SK-N-SH (cell line): ENCODE measurements around the gene BRCA1. TPM values are rescaled to one million over a fixed set of nuclear protein-coding genes. Genes with fewer than 3 reads are reported as not detected.

Source experiments
- CTCF ChIA-PET: fragments of 300-600, 350-600 bp; formaldehyde crosslinking; extraction: SDS; loops from one replicate; lab custom pipeline; 2021; lab: Yijun Ruan, JAX
- POLR2A ChIA-PET: fragments of 350-600 bp; sonication (Branson Sonifier 250); formaldehyde crosslinking; extraction: SDS; loops from one replicate; lab custom pipeline; 2020; ENCODE audit warnings: antibody characterized with exemption, inconsistent platforms; lab: Yijun Ruan, JAX
- DNase-seq: peaks from one replicate; pipeline ENCODE4 v3.0.0; 2012
- H2AFZ ChIP-seq: fragments of 200-600 bp; sonication (generic); 2 replicates; pipeline ENCODE4 v1.8.1; 2016; ENCODE audit warnings: antibody characterized with exemption, mild to moderate bottlenecking, low read depth
- H3F3A ChIP-seq: fragments of 200-600 bp; sonication (generic); replicated peaks from 2 replicates; pipeline ENCODE3; 2016; ENCODE audit warnings: antibody characterized with exemption, mild to moderate bottlenecking; ENCODE audit not compliant: insufficient read depth
- H3K27ac ChIP-seq, 2 experiments: fragments of 200-500 bp in 1 of 2; fragments of 200-600 bp in 1 of 2; sonication (Bioruptor generic) in 1 of 2; sonication (generic), shearing (Covaris generic) in 1 of 2; 2 replicates each; pipeline versions ENCODE4 v1.5.1 to v1.6.1; 2014 to 2016; ENCODE audit warnings: low read depth in 2 of 2, inconsistent platforms in 1 of 2, low read length in 1 of 2, mild to moderate bottlenecking in 1 of 2, mixed read lengths in 1 of 2
- H3K27me3 ChIP-seq: fragments of 200-600 bp; sonication (generic), shearing (Covaris generic); 2 replicates; pipeline ENCODE4 v1.6.1; 2016; ENCODE audit warnings: mixed run types; ENCODE audit not compliant: insufficient read depth
- H3K36me3 ChIP-seq, 2 experiments: fragments of 200-500 bp in 1 of 2; fragments of 200-600 bp in 1 of 2; sonication (Bioruptor generic) in 1 of 2; sonication (generic) in 1 of 2; replicated peaks in 1 of 2; 2 replicates each; pipeline versions ENCODE3 to v1.5.1; 2014 to 2016; ENCODE audit warnings: low read length in 1 of 2, mild to moderate bottlenecking in 1 of 2; ENCODE audit not compliant: insufficient read depth in 2 of 2, control insufficient read depth in 1 of 2
- H3K4me1 ChIP-seq, 2 experiments: fragments of 200-500 bp in 1 of 2; fragments of 200-600 bp in 1 of 2; sonication (Bioruptor generic) in 1 of 2; sonication (generic), shearing (Covaris generic) in 1 of 2; 2 replicates each; pipeline versions ENCODE4 v1.5.1 to v1.6.1; 2014 to 2016; ENCODE audit warnings: low read depth in 1 of 2, low read length in 1 of 2, mixed run types in 1 of 2; ENCODE audit not compliant: insufficient read depth in 2 of 2, control insufficient read depth in 1 of 2
- H3K4me2 ChIP-seq: fragments of 200-600 bp; sonication (generic), shearing (Covaris generic); 2 replicates; pipeline ENCODE4 v1.6.1; 2017; ENCODE audit warnings: mixed run types
- H3K4me3 ChIP-seq, 2 experiments: fragments of 200-500 bp in 1 of 2; fragments of 200-600 bp in 1 of 2; sonication (Bioruptor generic) in 1 of 2; sonication (generic), shearing (Covaris generic) in 1 of 2; 2 replicates each; pipeline versions ENCODE4 v1.5.1 to v1.8.1; 2014 to 2016; ENCODE audit warnings: low read depth in 2 of 2, inconsistent platforms in 1 of 2, low read length in 1 of 2, mild to moderate bottlenecking in 1 of 2, mixed read lengths in 1 of 2, moderate library complexity in 1 of 2
- H3K79me2 ChIP-seq: fragments of 200-600 bp; sonication (generic); 2 replicates; pipeline ENCODE4 v1.8.1; 2017; ENCODE audit warnings: mild to moderate bottlenecking; ENCODE audit not compliant: insufficient read depth
- H3K9ac ChIP-seq: fragments of 200-600 bp; sonication (generic); 2 replicates; pipeline ENCODE4 v1.6.1; 2017; ENCODE audit warnings: mixed run types
- H3K9me2 ChIP-seq: fragments of 200-600 bp; sonication (generic); 2 replicates; pipeline ENCODE4 v1.6.1; 2017; ENCODE audit warnings: mixed run types
- H3K9me3 ChIP-seq: fragments of 200-600 bp; sonication (generic); 2 replicates; pipeline ENCODE4 v1.6.1; 2017; ENCODE audit warnings: mixed run types, mild to moderate bottlenecking, moderate library complexity
- H4K20me1 ChIP-seq: fragments of 200-600 bp; sonication (generic); 2 replicates; pipeline ENCODE4 v1.6.1; 2017; ENCODE audit warnings: mild to moderate bottlenecking, mixed run types; ENCODE audit not compliant: insufficient read depth
- CHD2 ChIP-seq: fragments of 150-350 bp; IDR thresholded peaks from 2 replicates; pipeline ENCODE4 v1.6.1; 2018; ENCODE audit warnings: low read length; ENCODE audit not compliant: partially characterized antibody
- ELF1 ChIP-seq: IDR thresholded peaks from 2 replicates; pipeline ENCODE4 v1.4.0; 2012
- FOSL2 ChIP-seq: IDR thresholded peaks from 2 replicates; pipeline ENCODE4 v1.4.0; 2012; ENCODE audit warnings: low read depth, mild to moderate bottlenecking, moderate library complexity, borderline replicate concordance
- FOXJ3 ChIP-seq: sonication (generic); formaldehyde crosslinking; IDR thresholded peaks from 2 replicates; pipeline ENCODE4 v1.5.1; 2020; ENCODE audit warnings: mild to moderate bottlenecking, missing genetic modification reagents
- GATA2 ChIP-seq: sonication (generic); formaldehyde crosslinking; IDR thresholded peaks from 2 replicates; pipeline ENCODE4 v1.5.0; 2020; ENCODE audit warnings: mild to moderate bottlenecking, missing genetic modification reagents
- MXI1 ChIP-seq: IDR thresholded peaks from 2 replicates; pipeline ENCODE4 v1.6.1; 2012; ENCODE audit warnings: mild to moderate bottlenecking, low read depth, low read length, improper control_type of control experiment
- NFIC ChIP-seq: IDR thresholded peaks from 2 replicates; pipeline ENCODE4 v1.4.0; 2012; ENCODE audit warnings: borderline replicate concordance
- NRF1 ChIP-seq: IDR thresholded peaks from 2 replicates; pipeline ENCODE4 v1.6.1; 2012; ENCODE audit warnings: low read depth, mild to moderate bottlenecking, low read length
- POLR2AphosphoS5 ChIP-seq: IDR thresholded peaks from 2 replicates; pipeline ENCODE4 v1.6.1; 2012; ENCODE audit warnings: low read depth, low read length
- RFX5 ChIP-seq: IDR thresholded peaks from 2 replicates; pipeline ENCODE4 v1.6.1; 2012; ENCODE audit warnings: mild to moderate bottlenecking, improper control_type of control experiment, low read length
- SIN3A ChIP-seq: IDR thresholded peaks from 2 replicates; pipeline ENCODE4 v1.6.1; 2012; ENCODE audit warnings: low read depth, mild to moderate bottlenecking, low read length, moderate library complexity, borderline replicate concordance
- TCF12 ChIP-seq: IDR thresholded peaks from 2 replicates; pipeline ENCODE4 v1.4.0; 2012
- YY1 ChIP-seq: IDR thresholded peaks from 2 replicates; pipeline ENCODE4 v1.4.0; 2012; ENCODE audit warnings: low read depth, mild to moderate bottlenecking
- WGBS: methylation state at CpG from one replicate; pipeline ENCODE4 v1.1.6; 2017; ENCODE audit warnings: low lambda C conversion rate; 5-methylcytosine and 5-hydroxymethylcytosine counted together
- polyA plus RNA-seq, 3 experiments: library from polyadenylated mRNA; depleted of rRNA; stranded (reverse); fragments of >200 nt; gene quantifications; 2 replicates each; pipeline ENCODE4 v1.2.3, GENCODE V29; 2012
- TF ChIP-seq, protein P1 (sequence below): fragments of 200-600 bp; sonication (generic); IDR thresholded peaks from 2 replicates; pipeline ENCODE4 v1.6.1; 2017; ENCODE audit warnings: antibody characterized with exemption, mild to moderate bottlenecking, moderate library complexity
- TF ChIP-seq, protein P2 (sequence below): IDR thresholded peaks from 2 replicates; pipeline ENCODE4 v1.4.0; 2012; ENCODE audit warnings: low read depth, borderline replicate concordance
- TF ChIP-seq, protein P3 (sequence below): IDR thresholded peaks from 2 replicates; pipeline ENCODE4 v1.4.0; 2012; ENCODE audit warnings: low read depth
- TF ChIP-seq, protein P4 (sequence below): IDR thresholded peaks from 2 replicates; pipeline ENCODE4 v1.4.0; 2012; ENCODE audit warnings: low read depth, borderline replicate concordance

The BRCA1 gene
- polyA plus RNA-seq, 1 of the 3 experiments (the other 2 are of a cell fraction) = 11.2 TPM

DNA sequence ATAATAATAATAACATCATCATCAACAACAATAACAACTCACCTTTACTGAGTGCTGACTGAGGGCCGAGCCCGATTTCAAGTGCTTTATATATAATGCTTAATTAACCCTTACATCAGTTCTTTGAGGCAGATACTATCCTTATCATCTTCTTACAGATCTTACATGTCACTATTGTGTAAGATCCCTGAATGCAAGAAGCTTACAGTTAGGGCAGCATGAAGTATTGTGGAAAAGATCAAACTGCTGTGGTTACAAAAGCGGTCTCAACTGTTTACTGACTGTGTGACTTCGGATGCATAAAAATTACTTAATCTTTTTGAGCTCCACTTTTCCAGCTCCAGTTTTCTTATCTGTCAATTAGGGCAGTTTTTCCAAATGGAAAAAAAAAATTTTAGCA lies 106.2 kb downstream of the BRCA1 start (continued):
- TF ChIP-seq FOSL2 (no peak), FOXJ3 (CRISPR knock-in tag) (no peak), YY1 (no peak)
- TF ChIP-seq, all 33 proteins: peak for 0

DNA sequence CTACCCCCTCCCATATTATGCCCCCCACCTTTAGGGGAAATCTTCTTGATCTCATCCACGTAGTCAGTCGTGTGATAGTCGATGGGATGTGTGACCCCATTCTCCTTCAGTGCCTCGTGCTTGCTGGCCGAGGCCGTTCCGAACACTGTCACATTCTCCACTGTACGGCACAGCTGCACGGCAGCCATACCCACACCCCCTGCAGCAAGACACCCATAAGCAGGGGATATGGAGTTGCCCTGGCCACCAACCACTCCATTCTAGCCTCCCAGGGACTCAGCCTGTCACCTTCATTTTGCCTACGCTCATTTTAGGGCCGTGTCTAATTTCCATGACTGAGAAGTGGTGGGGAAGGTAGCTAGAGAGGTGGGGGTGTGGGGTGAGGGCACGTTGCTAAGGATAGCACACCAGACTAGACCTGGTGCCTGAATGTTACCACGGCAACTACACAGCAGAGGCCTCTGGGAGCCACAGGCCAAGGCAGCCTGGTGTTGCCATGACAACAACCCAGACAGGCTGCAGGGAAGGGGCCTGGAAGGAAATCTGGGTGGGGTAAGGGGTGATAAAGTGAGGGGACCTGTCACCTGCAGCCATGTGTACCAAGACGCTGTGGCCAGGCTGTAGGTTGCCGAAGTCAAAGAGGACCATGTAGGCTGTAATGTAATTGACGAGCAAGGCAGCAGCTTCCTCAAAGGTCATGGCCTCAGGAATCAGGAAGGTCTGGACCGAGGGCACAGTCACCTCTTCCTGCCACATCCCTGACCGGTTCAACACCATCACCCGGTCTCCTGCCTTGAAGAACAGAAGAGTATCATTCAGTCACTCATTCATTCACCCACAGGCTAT lies 106.9 kb downstream of the BRCA1 start:
- whole genome bisulfite sequencing = 80% methylated on average over 19 of the region's 19 CpGs
- peak; percentile 82 for DNase-seq
- ChIA-PET POLR2A (interaction anchor here (0.7 to 1.5 kb wide), 2 partner anchors 16 to 20 kb away, joined by 3 to 7 read pairs; partner anchors contain the start of gene RPL27), CTCF (interaction anchor here (0.7 to 2.4 kb wide), 3 partner anchors 11 to 19 kb away, joined by 3 to 9 read pairs (median 3); partner anchors contain the start of gene RPL27)
- TF ChIP-seq NRF1 (no peak), POLR2AphosphoS5 (no peak), TCF12 (no peak), FOSL2 (no peak), SIN3A (no peak), ELF1 (no peak), NFIC (no peak), RFX5 (peak; percentile 87), YY1 (no peak), GATA2 (CRISPR knock-in tag) (no peak), MXI1 (peak; percentile 85)
- TF ChIP-seq, protein P1, sequence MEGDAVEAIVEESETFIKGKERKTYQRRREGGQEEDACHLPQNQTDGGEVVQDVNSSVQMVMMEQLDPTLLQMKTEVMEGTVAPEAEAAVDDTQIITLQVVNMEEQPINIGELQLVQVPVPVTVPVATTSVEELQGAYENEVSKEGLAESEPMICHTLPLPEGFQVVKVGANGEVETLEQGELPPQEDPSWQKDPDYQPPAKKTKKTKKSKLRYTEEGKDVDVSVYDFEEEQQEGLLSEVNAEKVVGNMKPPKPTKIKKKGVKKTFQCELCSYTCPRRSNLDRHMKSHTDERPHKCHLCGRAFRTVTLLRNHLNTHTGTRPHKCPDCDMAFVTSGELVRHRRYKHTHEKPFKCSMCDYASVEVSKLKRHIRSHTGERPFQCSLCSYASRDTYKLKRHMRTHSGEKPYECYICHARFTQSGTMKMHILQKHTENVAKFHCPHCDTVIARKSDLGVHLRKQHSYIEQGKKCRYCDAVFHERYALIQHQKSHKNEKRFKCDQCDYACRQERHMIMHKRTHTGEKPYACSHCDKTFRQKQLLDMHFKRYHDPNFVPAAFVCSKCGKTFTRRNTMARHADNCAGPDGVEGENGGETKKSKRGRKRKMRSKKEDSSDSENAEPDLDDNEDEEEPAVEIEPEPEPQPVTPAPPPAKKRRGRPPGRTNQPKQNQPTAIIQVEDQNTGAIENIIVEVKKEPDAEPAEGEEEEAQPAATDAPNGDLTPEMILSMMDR = no peak
- Histone ChIP-seq H2AFZ (no peak overlapping the region), H3K4me3 (no peak overlapping the region), H3K79me2 (peaks cover 31% of the 10 kb centered on the region), H3K4me1 (peaks cover 0 to 26% of the 10 kb centered on the region in 2 experiments; a peak in 2 of 4 replicates), H3F3A (no peaks in the 10 kb centered on the region), H3K4me2 (no peak overlapping the region), H3K36me3 (peaks cover 15 to 29% of the 10 kb centered on the region in 2 experiments), H3K9ac (no peak overlapping the region), H3K27ac (peak overlapping the region in 1 of 2 experiments; percentile 85; a peak in 2 of 4 replicates), H3K27me3 (no peaks in the 10 kb centered on the region), H3K9me2 (no peaks in the 10 kb centered on the region), H4K20me1 (0 out of 2 replicates have a peak, but pooled peaks cover 6% of the 10 kb centered on the region), H3K9me3 (no peaks in the 10 kb centered on the region)

DNA sequence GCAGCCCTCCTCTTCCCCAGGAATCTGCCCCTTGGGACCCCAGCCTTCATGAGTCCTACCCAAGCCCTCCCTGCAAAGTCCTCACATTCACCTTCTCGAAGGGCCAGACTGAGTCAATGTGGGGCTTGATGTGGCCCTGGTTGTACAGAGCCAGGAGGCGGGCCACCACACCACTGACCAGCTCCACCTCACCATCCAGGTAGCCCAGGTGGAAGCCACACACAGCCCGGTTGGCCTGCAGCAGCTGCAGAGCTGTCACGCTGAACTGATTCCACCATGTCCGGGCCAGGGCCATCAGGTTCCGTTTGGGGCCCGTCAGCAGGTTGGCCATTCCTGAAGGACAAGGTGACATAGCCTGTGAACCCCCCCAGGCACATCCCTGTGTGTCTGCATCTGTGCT lies 108.9 kb downstream of the BRCA1 start:
- no peak overlapping the region for H3K4me2 ChIP-seq
- WGBS = 80% methylated on average over 1 of the region's 7 CpGs
- ChIA-PET POLR2A (no interaction called here), CTCF (no interaction called here)
- H3K9me3 ChIP-seq = no peaks in the 10 kb centered on the region
- no peaks in the 10 kb centered on the region for H3K27me3 ChIP-seq
- no peaks in the 10 kb centered on the region for H3F3A ChIP-seq
- DNase-seq = no peak
- H2AFZ ChIP-seq = no peak overlapping the region
- H3K27ac ChIP-seq = no peak overlapping the region
- peaks cover 0 to 26% of the 10 kb centered on the region in 2 experiments; a peak in 2 of 4 replicates for H3K4me1 ChIP-seq
- no peak overlapping the region for H3K9ac ChIP-seq
- 0 out of 2 replicates have a peak, but pooled peaks cover 6% of the 10 kb centered on the region for H4K20me1 ChIP-seq
- H3K79me2 ChIP-seq = peaks cover 24% of the 10 kb centered on the region
- H3K4me3 ChIP-seq = no peak overlapping the region
- peaks cover 15 to 29% of the 10 kb centered on the region in 2 experiments for H3K36me3 ChIP-seq
- no peaks in the 10 kb centered on the region for H3K9me2 ChIP-seq
- no peak for TF ChIP-seq RFX5
- TF ChIP-seq, protein P2, sequence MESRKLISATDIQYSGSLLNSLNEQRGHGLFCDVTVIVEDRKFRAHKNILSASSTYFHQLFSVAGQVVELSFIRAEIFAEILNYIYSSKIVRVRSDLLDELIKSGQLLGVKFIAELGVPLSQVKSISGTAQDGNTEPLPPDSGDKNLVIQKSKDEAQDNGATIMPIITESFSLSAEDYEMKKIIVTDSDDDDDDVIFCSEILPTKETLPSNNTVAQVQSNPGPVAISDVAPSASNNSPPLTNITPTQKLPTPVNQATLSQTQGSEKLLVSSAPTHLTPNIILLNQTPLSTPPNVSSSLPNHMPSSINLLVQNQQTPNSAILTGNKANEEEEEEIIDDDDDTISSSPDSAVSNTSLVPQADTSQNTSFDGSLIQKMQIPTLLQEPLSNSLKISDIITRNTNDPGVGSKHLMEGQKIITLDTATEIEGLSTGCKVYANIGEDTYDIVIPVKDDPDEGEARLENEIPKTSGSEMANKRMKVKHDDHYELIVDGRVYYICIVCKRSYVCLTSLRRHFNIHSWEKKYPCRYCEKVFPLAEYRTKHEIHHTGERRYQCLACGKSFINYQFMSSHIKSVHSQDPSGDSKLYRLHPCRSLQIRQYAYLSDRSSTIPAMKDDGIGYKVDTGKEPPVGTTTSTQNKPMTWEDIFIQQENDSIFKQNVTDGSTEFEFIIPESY = no peak
- TF ChIP-seq CHD2 = no peak
- TF ChIP-seq, protein P3, sequence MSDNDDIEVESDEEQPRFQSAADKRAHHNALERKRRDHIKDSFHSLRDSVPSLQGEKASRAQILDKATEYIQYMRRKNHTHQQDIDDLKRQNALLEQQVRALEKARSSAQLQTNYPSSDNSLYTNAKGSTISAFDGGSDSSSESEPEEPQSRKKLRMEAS = no peak
- no peak for TF ChIP-seq FOSL2
- TF ChIP-seq, protein P4, sequence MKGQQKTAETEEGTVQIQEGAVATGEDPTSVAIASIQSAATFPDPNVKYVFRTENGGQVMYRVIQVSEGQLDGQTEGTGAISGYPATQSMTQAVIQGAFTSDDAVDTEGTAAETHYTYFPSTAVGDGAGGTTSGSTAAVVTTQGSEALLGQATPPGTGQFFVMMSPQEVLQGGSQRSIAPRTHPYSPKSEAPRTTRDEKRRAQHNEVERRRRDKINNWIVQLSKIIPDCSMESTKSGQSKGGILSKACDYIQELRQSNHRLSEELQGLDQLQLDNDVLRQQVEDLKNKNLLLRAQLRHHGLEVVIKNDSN = no peak
- TF ChIP-seq, protein P1 = no peak
